Measurements from ENCODE around the gene ALG9. TPM values are rescaled to one million over a fixed set of nuclear protein-coding genes. Genes with fewer than 3 reads are reported as not detected.

The ALG9 gene
- total RNA-seq, 1 donor from 2014 or later: 24.9 TPM

GRCh38 chr11:111912535-111912934 is 41.2 kb upstream of the ALG9 start, which contains the start of gene HSPB2:
Gene HSPB2, plus strand, starts transcription at chr11:111912734. Its CDS starts 96 bp downstream, at chr11:111912830.
- no peak within 1 kb of the TSS for H3K4me3 ChIP-seq (ENCODE audit: insufficient read depth, low read depth, low read length)
- H3K36me3 ChIP-seq (ENCODE audit: insufficient read depth, low read length): no peaks in the 10 kb centered on the region
- FAIRE-seq: no peak
- peaks cover 5% of the 10 kb centered on the region for H3K27me3 ChIP-seq (ENCODE audit: insufficient read depth, low read length)
- H2AFZ ChIP-seq (ENCODE audit: low read depth, low read length): peak within 1 kb of the TSS; percentile 63
- peaks cover 17% of the 10 kb centered on the region for H3K4me1 Mint-ChIP-seq (ENCODE audit: low read depth, unreplicated experiment)
- peaks cover 18% of the 10 kb centered on the region for H3K4me1 ChIP-seq (ENCODE audit: insufficient read depth, low read length)
- no peak for TF ChIP-seq CTCF (IDR thresholded peaks at IDR 0.05; ENCODE audit: insufficient read depth, low read depth, low read length)
- no peak for TF ChIP-seq EZH2 (IDR thresholded peaks at IDR 0.05; ENCODE audit: insufficient read depth, low read length)
- no peaks in the 10 kb centered on the region for H3K9me3 Mint-ChIP-seq (ENCODE audit: unreplicated experiment)
- H3K27ac ChIP-seq (ENCODE audit: low read depth, low read length): peak within 1 kb of the TSS; percentile 31
- no peak within 1 kb of the TSS for H3K4me3 Mint-ChIP-seq (ENCODE audit: unreplicated experiment)
- H4K20me1 ChIP-seq (ENCODE audit: insufficient read depth, low read length): no peaks in the 10 kb centered on the region
- H3K9me3 ChIP-seq (ENCODE audit: insufficient read depth, low read depth, low read length): no peaks in the 10 kb centered on the region
- peaks cover 8% of the 10 kb centered on the region for H3K27me3 Mint-ChIP-seq (ENCODE audit: low read depth, unreplicated experiment)
- peak within 1 kb of the TSS; percentile 77 for H3K27ac Mint-ChIP-seq (ENCODE audit: unreplicated experiment)
- H3K4me2 ChIP-seq (ENCODE audit: low read length): peak within 1 kb of the TSS; percentile 40
- no peaks in the 10 kb centered on the region for H3K79me2 ChIP-seq (ENCODE audit: insufficient read depth, low read length)
- no peak for DNase-seq (ENCODE audit: low read depth)
- H3K9ac ChIP-seq (ENCODE audit: low read length): peak within 1 kb of the TSS; percentile 15
- no peaks in the 10 kb centered on the region for H3K36me3 Mint-ChIP-seq (ENCODE audit: low read depth, unreplicated experiment)

- FAIRE-seq (peak; percentile 97), DNase-seq (ENCODE audit: low read depth) (peak; percentile 83)
- Mint-ChIP-seq H3K27ac (ENCODE audit: unreplicated experiment) (peak within 1 kb of the TSS; percentile 77), H3K36me3 (ENCODE audit: low read depth, unreplicated experiment) (no peaks in the 10 kb centered on the region), H3K27me3 (ENCODE audit: low read depth, unreplicated experiment) (peaks cover 8% of the 10 kb centered on the region), H3K9me3 (ENCODE audit: unreplicated experiment) (no peaks in the 10 kb centered on the region), H3K4me1 (ENCODE audit: low read depth, unreplicated experiment) (peaks cover 17% of the 10 kb centered on the region), H3K4me3 (ENCODE audit: unreplicated experiment) (no peak within 1 kb of the TSS)
- peak within 1 kb of the TSS; percentile 15 for H3K9ac ChIP-seq (ENCODE audit: low read length)
- peak within 1 kb of the TSS; percentile 4 for H3K27ac ChIP-seq (ENCODE audit: low read depth, low read length)
- H3K79me2 ChIP-seq (ENCODE audit: insufficient read depth, low read length): no peaks in the 10 kb centered on the region
- H3K4me2 ChIP-seq (ENCODE audit: low read length): peak within 1 kb of the TSS; percentile 40
- peaks cover 5% of the 10 kb centered on the region for H3K27me3 ChIP-seq (ENCODE audit: insufficient read depth, low read length)
- peak within 1 kb of the TSS; percentile 63 for H2AFZ ChIP-seq (ENCODE audit: low read depth, low read length)
- H4K20me1 ChIP-seq (ENCODE audit: insufficient read depth, low read length): no peaks in the 10 kb centered on the region
- H3K9me3 ChIP-seq (ENCODE audit: insufficient read depth, low read depth, low read length): no peaks in the 10 kb centered on the region
- peaks cover 18% of the 10 kb centered on the region for H3K4me1 ChIP-seq (ENCODE audit: insufficient read depth, low read length)
- TF ChIP-seq CTCF (IDR thresholded peaks at IDR 0.05; ENCODE audit: insufficient read depth, low read depth, low read length): no peak
- TF ChIP-seq EZH2 (IDR thresholded peaks at IDR 0.05; ENCODE audit: insufficient read depth, low read length): no peak
- no peaks in the 10 kb centered on the region for H3K36me3 ChIP-seq (ENCODE audit: insufficient read depth, low read length)
- no peak within 1 kb of the TSS for H3K4me3 ChIP-seq (ENCODE audit: insufficient read depth, low read depth, low read length)
Measured at GRCh38 chr11:111911563-111912401, 40.4 kb upstream of the ALG9 start, which contains the start of gene CRYAB. Gene CRYAB, minus strand, starts transcription at chr11:111911770. Its CDS starts 46 bp downstream, at chr11:111911724.
